K562 (cell line): ENCODE data around the gene WIPF1. TPM values are rescaled to one million over a fixed set of nuclear protein-coding genes. Genes with fewer than 3 reads are reported as not detected.

ENCODE experiments used
- ARID1B ChIP-seq: fragments of 450-650 bp; IDR thresholded peaks from 2 replicates; pipeline ENCODE4 v1.6.1; 2016; ENCODE audit warnings: antibody characterized with exemption, mild to moderate bottlenecking, inconsistent platforms
- ATF3 ChIP-seq, 2 experiments: fragments of 450-650 bp in 1 of 2; sonication (generic) in 1 of 2; formaldehyde crosslinking in 1 of 2; IDR thresholded peaks in 1 of 2; conservative IDR thresholded peaks in 1 of 2; 2 replicates each; pipeline versions ENCODE4 v1.6.1 to v1.8.1; 2016 to 2023; ENCODE audit warnings: mild to moderate bottlenecking in 2 of 2, moderate library complexity in 2 of 2, inconsistent platforms in 1 of 2, missing genetic modification reagents in 1 of 2
- BCL6 ChIP-seq: fragments of 250-450 bp; sonication (Bioruptor Pico); IDR thresholded peaks from 2 replicates; pipeline ENCODE4 v1.4.0; 2020
- C11orf30 ChIP-seq: fragments of 450-650 bp; IDR thresholded peaks from 2 replicates; pipeline ENCODE4 v1.6.1; 2016; ENCODE audit warnings: low read depth, mild to moderate bottlenecking
- CEBPB ChIP-seq: fragments of 450-650 bp; IDR thresholded peaks from 2 replicates; pipeline ENCODE4 v1.6.1; 2016; ENCODE audit warnings: missing genetic modification characterization, missing compliant biosample characterization
- MAFF ChIP-seq: IDR thresholded peaks from 2 replicates; pipeline ENCODE4 v1.6.1; 2012; ENCODE audit warnings: low read length, improper control_type of control experiment
- NFE2 ChIP-seq: IDR thresholded peaks from 2 replicates; pipeline ENCODE4 v1.6.1; 2014; ENCODE audit warnings: antibody characterized with exemption, low read depth
- PHF21A ChIP-seq: fragments of 450-650 bp; IDR thresholded peaks from 2 replicates; pipeline ENCODE4 v1.6.1; 2017; ENCODE audit warnings: low read depth, borderline replicate concordance
- SMAD4 ChIP-seq: fragments of 250-450 bp; sonication (Bioruptor Pico); conservative IDR thresholded peaks from 2 replicates; pipeline ENCODE4 v1.8.0; 2021; ENCODE audit warnings: inconsistent platforms, mild to moderate bottlenecking, moderate library complexity
- ZNF316 ChIP-seq: fragments of 450-650 bp; IDR thresholded peaks from 2 replicates; pipeline ENCODE4 v1.6.1; 2016
- polyA plus RNA-seq, 8 experiments: library from polyadenylated mRNA; depleted of rRNA in 4 of 8; stranded (reverse) in 5 of 8; unstranded in 3 of 8; fragments of >200 nt; fragmentation: Nextera tagmentation in 2 of 8; fragmentation: Illumina TruSeq in 1 of 8; extraction: Ambion mirVana in 2 of 8; extraction: Trizol in 1 of 8; gene quantifications; 2 replicates each; pipeline versions ENCODE4 v1.2.1 to v1.2.3, GENCODE V29; 2011 to 2014; ENCODE audit warnings: inconsistent platforms in 1 of 8, missing spikeins in 1 of 8
- total RNA-seq, 7 experiments: library from RNA; depleted of rRNA in 6 of 7; stranded (reverse); fragments of >200 nt in 6 of 7; fragmentation: Illumina TruSeq in 2 of 7; extraction: Trizol in 2 of 7; gene quantifications; 2 replicates each; pipeline versions ENCODE4 v1.2.1 to v1.2.3, GENCODE V29; 2011 to 2021; ENCODE audit warnings: low replicate concordance in 1 of 7
- TF ChIP-seq, protein P1 (sequence below): fragments of 450-650 bp; IDR thresholded peaks from 2 replicates; pipeline ENCODE4 v1.6.1; 2016; ENCODE audit warnings: antibody characterized with exemption

The WIPF1 gene
- total and polyA plus RNA-seq, 9 of the 15 experiments (the other 6 are each of a cell fraction or from before 2014, with no cell fraction given) = 0.54 to 4.9 (median 2.4) TPM

GRCh38 chr2:174570318-174570958 lies 27.2 kb downstream of the WIPF1 start (continued):
- peak; percentile 95 for TF ChIP-seq ZNF316
- TF ChIP-seq ATF3 (IDR thresholded peaks at IDR 0.05) = 0 out of 2 replicates have a peak, but pooled peaks have one; percentile 9
- no peak for TF ChIP-seq ATF3 (CRISPR knock-in tag; conservative IDR thresholded peaks at IDR 0.05)
- TF ChIP-seq NFE2 = peak; percentile 73; the same call in 1 of the 2 replicates
- TF ChIP-seq PHF21A = no peak
- TF ChIP-seq, protein P1, sequence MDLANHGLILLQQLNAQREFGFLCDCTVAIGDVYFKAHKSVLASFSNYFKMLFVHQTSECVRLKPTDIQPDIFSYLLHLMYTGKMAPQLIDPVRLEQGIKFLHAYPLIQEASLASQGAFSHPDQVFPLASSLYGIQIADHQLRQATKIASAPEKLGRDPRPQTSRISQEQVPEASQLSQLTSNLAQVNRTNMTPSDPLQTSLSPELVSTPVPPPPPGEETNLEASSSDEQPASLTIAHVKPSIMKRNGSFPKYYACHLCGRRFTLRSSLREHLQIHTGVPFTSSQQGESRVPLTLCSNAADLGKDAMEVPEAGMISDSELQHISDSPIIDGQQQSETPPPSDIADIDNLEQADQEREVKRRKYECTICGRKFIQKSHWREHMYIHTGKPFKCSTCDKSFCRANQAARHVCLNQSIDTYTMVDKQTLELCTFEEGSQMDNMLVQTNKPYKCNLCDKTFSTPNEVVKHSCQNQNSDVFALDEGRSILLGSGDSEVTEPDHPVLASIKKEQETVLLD = no peak
- peak; percentile 95 for TF ChIP-seq MAFF
- TF ChIP-seq CEBPB (tag) = peak; percentile 30; the same call in 1 of the 2 replicates
- peak; percentile 5; the same call in 1 of the 2 replicates for TF ChIP-seq ARID1B
- peak; percentile 93 for TF ChIP-seq C11orf30
- no peak for TF ChIP-seq BCL6 (CRISPR knock-in tag)
- peak; percentile 57; the same call in 1 of the 2 replicates for TF ChIP-seq SMAD4 (CRISPR knock-in tag)
